Effector CD4-positive, alpha-beta T cell (primary cell): ENCODE measurements around the gene ZMPSTE24.

ENCODE experiments used
- DNase-seq: peaks from one replicate; pipeline ENCODE4 v3.0.0-alpha.2; 2020

Gene ZMPSTE24

DNA sequence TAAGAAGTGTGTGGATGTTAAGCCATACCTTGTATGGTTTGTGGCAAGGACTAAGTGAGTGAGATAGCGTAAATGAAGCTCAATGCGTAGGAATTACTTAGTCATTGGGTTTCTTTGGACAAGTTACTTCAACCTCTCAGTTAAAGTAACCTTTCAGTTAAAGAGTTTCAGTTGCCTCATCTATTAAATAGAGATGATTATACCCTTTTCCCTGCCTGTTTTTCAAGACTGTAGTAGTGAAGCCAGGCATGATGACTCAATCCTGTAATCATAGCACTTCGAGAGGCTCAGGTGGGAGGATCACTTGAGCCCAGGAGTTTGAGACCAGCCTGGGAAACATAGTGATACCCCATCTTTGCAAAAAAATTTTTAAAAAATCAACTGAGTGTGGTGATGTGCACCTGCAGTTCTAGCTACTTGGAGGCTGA, 6.3 kb downstream of the ZMPSTE24 start:
- no peak for DNase-seq

DNA sequence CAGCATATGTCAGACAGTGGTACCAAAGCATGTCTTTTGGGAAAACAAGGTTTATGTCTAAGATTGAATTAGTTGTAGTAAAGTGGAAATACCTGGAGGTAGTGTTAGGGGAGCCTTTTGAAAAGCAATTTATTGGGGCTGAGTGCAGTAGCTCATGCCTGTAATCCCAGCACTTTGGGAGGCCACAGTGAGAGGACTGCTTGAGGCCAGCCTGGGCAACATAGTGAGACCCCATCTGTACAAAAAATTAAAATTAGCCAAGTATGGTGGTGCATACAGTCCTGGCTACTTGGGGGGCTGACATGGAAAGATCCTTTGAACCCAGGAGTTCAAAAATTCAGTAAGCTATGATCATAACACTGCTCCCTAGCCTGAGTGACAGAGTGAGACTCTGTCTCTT, 7.3 kb downstream of the ZMPSTE24 start:
- DNase-seq: no peak

DNA sequence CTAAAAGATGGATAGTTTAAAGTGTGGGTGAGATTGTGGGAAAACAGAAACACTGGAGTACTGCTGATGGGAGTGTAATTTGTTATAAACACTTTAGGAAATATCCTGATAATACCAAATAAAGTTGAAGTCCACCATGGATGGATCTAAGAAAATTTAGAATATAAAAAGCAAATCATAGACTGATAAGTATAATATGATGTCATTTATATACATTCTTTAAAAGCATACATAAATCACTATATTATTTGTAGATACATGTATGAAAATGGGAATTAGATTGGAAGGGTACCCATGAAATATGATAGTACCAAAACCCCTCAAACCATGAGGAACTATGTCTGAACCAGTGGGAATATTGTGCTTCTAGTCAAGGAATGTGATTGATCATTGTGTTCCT, 7.9 kb downstream of the ZMPSTE24 start:
- DNase-seq: no peak

DNA sequence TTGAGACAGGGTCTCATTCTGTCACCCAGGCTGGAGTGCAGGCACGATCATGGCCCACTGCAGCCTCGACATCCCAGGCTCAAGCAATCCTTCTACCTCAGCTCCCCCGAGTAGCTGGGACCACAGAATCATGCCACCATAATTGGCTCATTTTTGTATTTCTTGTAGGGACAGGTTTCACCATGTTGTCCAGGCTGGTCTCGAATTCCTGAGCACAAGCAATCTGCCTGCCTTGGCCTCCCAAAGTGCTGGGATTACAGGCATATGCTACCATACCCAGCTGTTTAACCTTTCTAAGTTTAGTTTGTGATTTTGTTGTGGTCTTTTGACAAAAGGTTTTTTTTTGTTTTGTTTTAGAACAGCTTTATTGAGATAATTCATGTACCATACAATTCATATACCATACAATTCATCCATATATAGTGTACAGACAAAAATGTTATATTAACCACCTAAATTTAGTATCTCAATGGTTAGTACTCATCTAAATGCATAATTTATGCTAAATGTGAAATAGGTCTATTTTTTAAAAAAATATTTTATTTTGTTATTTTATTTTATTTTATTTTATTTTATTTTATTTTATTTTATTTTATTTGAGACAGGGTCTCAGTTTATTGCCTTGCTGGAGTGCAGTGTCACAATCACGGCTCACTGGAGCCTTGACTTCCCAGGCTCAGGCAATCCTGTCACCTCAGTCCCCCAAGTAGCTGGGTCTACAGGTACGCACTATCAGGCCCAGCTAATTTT, 8.9 kb downstream of the ZMPSTE24 start:
- DNase-seq: no peak

DNA sequence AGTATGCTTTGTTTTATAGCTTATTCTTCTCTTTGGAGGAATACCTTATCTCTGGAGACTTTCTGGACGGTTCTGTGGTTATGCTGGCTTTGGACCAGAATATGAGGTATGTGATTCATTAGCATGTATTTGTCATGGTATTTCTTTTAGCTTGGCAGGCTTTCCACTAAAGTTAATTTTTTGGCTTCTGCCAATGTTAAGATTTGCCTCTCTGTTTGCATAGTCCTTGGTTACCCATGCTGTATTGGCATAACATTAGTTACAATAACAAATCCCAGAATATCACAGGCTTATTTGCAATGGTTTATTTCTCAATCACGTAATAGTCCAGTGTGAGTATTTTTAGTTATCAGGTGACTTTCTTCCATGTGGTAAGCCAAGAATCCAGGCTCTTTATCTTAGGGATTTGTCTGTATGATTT, 9.7 kb downstream of the ZMPSTE24 start:
- DNase-seq: no peak

DNA sequence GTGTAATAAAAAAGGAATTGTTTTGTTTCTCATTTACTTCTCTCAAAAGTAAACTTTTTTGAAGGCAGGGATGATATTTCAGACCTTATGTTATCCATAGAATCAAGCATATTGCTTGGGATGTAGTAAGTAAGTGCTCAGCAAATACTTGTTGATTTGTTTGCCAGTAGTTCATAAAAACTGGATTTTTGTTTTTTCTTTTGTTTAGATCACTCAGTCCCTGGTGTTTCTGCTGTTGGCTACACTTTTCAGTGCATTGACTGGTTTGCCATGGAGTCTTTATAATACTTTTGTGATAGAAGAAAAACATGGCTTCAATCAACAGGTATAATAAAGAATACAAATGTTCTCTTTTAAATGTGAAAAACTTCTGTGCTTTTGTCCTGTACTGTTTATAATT, 10.2 kb downstream of the ZMPSTE24 start:
- no peak for DNase-seq

DNA sequence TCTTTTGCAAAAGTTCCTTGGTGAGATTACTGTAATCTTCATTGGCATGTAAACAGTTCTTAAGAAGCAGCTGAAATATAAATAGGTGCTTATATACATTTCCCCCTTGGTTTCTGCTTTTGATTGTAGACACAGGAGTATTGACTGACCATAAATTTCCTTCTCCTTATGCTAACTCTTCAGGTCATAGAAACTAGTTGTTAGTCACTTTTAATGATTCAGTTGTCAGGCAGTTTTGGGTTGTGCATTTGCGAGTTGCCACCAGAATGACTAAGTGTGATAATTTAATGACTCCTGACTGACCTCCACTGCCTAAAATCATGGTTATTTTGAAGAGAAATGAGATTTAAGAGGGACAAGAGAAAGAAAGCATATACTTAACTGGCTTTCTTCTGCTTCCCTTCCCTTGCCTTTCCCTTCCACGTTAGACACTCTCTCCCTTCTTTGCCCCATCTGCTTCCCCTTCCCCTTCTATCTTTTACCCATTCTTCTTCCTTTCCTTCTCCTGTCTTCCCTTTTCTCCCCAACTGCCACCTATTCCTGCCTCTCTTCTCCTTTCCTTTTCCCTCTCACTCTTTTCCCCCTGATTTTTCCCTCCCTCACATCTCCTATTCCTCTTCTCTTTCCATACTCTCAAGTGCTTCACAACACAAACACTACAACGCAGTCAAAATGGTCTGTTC, 12.3 kb downstream of the ZMPSTE24 start:
- no peak for DNase-seq

DNA sequence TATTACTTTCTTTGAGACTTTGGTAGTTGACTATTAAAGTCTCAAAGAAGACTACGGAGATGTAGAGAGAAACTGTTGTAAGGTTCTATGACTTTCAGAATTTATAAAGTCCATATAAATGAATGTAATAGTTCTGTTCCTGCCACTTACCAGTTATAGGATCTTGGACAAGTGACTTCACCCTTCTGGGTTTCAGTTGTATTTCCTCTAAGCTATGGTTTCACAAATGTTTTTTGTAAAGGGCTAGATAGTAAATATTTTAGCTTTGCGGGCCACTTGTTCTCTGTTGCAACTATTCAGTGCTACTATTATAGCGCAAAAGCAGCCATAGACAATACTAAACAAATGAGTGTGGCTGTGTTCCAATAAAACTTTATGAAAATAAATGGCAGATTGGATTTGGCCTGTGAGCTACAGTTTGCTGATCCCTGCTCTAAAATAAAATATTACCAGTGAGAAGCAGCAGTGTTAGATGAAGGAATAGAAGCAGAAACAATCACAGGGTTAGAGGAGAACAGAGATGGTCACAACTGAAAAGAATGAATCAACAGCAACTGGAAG, 14.7 kb downstream of the ZMPSTE24 start:
- DNase-seq: no peak

DNA sequence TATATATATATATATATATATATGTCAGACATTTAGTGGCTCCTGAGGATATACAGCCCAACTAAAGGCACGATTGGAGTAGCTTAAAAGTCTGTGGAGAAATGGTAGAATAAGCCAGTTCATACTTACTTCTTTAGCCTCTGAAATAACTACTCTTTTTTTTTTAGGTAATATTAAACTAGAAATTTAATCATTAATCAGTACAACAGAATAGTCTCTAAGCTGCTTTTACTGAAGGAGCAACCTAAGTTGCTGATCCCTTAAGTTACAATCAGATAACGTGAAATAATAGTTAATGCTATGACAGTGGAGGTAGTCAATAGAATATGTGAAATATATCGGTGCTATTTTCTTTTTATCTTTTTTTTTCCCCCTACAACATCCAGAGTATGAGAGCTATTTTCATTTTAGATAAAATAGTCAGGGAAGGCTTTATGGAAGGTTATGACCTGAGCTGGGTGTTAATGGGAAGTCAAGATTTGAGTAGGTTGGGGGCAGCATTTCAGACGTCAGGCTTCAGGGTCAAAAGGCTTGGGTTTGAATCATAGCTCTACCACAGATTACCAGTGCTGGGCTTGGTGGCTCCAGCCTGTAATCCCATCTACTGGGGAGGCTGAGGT, 15.6 kb downstream of the ZMPSTE24 start:
- no peak for DNase-seq

DNA sequence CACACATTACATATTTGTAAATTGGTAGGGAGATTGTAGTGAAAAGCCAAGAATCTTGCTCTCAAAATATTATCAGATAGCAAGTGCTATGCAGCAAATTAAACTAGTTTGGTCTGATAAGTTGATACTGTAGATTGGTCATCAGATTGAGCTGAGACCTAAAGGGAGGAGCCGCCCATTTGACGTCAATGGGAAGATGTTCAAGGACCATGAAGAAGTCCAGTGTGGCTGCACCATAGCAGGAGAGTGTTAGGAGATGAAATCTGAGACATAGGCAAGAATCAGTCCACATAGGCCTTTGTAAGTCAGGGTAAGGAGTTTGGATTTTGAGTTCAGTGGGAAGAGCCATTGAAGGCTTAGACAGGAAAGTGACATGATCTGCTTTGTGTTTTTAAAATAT, 16.3 kb downstream of the ZMPSTE24 start:
- DNase-seq: no peak

DNA sequence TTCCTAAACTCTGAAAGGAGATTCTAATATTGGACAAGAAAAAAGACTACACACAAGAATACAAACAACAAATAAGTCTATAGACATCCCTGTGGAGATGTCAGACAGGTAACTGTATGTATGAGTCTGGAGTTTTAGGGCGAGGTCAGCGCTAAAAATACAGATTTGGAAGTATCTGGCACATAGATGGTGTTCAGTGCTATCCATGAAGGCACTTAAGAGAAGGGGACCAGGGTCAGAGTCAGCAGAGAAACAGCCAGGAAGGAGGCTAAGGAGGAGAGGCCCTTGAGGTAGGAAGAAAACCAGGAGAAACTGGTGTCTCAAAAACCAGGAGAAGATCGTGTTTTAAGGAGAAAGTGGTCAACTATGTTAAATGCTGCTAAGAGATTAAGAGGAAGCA, 18.1 kb downstream of the ZMPSTE24 start:
- DNase-seq: no peak

DNA sequence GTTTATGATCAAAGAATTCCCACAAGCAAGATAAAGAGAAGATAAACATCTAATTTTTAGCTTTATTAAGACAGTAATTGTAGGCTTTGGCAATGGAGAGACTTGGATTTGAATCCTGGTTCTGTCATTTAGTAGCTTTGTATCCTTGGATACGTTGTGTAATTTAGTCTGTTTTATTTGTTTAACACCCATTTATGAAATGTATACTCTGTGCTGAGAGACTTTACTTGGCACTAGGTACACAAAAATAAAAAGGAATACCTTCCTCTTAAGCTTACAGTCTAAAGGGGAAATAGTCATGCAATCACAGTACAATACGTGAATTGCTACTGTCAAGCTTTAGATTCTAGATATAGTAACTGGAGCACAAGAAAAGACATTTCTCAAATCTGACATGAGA, 23.8 kb downstream of the ZMPSTE24 start:
- no peak for DNase-seq

DNA sequence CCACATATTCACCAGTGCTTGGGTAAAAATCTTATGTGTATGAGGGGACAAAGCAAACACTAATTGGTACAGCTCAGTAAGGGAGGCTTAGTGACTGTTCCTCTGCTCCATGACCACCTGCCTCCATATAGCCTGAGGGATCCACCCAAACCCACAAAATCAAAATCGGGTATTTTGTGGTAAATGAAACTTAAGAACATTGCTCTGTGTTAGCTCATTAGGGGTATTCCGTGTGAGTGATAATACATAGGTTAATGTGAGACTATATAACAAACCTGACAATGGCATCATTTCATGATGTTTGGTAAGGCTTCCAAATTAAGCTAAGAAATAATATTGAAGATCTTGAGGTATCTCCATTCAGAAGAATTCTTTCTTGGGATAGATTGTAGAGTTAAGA, 33.3 kb downstream of the ZMPSTE24 start:
- no peak for DNase-seq

DNA sequence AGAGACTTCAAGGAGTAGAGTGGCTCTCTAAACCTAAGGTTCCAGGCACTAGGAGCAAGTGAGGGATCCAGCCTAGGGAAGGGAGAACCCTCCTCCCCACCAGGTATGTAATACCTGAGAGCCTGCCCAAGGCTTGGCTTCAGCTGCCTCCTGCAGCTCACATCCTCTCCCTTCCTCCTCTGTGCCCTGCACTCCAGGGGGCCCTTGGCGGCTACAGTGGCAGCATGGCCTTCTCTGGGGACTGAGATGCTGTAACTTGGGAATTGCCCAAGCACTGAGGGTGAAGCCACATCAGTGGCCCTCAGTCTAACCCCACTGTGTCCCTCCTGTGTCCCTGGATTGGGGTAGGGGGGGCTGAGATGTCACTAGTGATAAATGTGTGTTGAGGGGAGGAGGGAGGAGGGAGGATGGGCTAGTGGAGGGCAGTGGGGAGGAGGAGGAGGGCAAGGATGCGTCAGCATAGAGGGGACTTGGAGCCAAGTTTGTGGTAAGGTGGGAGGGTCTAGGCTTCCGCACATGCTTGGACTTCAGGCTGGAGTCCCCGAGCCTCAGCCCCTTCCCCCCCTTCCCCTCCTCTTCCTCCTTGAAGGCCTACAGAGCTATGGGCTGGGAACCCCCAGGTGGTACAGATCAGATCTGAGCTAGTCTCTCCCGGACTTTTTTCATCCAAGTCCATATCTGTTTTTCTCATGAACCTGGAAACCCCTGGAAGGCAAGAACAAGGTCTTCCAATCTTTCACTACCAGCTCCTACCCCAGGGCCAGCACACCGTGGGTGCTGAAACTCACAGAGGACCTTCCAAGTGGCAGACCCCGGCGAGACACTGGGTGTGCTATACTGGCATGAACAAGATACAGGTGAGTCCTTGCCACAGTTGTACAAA, 41.6 kb downstream of the ZMPSTE24 start:
- DNase-seq: no peak

DNA sequence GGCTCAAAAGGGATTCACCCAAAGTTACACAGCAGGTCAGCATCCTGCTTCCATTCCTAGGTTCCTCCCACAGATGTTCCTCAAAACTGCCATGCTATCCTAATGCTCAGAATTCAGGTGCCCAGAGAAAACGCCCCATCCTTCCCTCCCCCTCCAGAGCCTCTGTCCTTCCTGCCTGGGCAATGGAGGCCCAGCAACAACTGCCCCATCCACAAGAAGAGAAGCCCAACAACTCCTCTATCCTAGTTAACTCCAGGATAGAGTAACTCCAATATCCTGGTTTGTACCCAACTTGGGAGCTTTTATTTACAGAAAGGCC, 42.2 kb downstream of the ZMPSTE24 start:
- DNase-seq: no peak

DNA sequence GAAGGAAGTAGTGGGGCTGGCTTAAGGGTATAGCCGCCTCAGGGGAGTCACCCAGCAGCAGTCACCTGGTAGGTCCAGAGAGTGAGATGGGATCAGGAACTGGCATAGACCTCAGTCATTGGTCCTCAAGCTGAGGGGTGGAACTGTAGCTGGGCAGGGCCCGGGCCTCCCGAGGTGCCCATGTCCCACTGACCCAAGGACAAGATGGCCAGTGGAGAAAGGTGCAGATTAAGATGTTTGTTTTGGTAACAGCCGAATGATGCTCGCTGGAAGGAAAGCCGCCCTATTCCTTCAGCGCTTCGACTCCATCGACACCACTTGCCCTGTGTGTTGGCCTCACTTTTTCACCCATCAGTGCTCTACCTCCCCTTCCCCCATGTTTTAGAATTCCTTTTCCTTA, 42.6 kb downstream of the ZMPSTE24 start:
- no peak for DNase-seq

DNA sequence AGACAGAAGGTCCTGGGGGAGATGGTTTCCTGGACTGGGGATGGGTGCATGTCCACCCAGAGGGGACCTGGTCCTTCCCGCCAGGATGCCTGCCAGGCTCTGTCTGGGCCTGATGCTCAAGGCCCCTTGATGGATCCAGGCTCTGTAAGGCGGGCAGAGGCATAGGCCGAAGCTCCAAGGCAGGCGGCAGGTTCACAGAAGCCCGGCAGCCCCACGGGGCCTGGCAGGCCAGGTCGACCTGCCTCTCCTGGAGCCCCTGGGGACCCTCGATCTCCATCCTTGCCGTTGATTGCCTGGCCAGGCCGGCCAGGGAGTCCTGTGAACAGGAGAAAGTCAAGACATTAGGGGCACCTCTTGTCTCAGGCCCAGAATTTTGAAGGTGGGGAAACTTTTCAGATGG, 43.0 kb downstream of the ZMPSTE24 start:
- DNase-seq: no peak

DNA sequence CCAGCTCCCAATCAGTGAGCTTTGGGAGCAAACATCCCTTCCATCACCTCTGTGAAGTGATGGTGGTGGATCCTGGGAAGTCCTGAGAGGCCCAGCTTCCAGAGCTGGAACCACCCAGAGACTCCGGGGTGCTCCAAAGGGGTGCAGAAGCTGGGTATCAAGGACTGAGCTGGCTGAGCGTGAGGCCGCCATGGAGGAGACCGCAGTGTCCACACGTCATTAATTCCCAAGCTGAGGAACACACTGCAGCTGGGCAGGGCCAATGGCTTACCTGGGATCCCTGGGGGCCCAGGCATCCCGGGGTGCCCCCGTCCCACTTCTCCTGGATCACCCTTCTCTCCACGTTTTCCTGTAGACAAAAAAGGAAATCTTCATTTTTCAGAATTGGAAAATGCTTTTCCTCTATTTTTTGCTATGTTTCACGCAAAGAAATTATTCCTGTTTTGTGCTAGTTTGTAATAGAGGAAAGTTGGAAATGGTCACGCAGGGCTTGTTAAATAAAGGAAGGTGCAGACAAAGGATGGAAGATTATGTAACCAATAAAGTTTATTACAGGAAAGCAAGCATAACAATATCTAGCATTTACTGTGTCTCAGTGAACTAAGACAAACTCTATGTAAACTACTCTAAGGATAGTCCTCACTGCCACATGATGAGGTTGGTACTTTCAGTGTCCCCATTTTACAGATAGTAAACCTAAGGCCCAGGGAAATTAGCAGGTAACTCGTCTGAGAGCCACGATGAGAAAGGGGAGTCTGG, 43.7 kb downstream of the ZMPSTE24 start:
- no peak for DNase-seq

DNA sequence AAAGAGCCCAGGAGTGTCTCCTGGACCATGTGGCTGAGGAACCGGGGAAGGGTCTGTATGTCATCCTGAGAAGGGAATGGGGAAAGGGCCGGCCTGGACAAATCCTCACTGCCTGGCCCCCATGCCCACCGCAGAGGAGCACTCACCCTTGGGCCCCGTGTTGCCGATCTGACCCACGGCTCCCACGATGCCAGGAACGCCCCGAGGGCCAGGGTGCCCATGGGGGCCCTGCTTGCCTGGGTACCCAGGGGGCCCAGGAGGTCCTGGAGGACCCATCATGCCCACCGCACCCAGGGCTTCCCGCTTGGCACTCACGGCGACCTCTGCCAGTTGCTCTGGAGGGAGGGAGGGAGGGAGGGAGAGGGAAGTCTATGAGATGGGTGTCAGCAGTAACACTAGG, 44.4 kb downstream of the ZMPSTE24 start:
- no peak for DNase-seq

DNA sequence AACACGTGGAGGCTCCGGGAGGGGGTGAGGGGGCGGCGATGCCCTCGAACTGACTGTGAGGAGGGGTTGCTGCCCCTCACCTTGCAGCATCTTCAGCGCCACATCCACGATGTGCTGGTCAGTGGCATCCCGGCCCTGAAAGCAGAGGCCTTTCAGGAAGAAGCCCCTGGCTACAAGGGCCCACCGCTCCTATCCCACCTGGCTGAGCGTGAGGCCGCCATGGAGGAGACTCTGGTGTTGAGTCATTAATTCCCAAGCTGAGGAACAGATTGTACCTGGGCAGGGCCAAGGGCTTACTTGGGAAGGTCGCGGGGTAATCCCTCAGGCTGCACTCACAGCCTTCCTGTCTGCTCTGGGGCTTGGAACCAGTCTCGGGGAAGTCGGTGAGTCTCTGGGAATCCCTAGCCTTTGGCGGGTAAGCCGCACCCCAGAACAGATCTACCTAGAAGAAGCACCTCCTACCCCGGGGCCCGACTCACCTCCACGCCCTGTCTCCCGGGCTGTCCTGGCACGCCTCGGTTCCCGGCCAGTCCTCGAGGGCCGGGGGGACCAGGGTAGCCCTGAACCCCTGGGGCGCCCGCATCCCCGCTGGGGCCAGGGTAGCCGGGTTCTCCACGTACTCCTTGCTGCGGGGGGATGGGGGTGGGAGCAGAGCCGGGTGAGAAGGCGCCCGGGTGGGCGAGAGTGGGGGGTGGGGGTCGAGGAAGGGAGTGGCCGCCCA, 45.2 kb downstream of the ZMPSTE24 start:
- no peak for DNase-seq

DNA sequence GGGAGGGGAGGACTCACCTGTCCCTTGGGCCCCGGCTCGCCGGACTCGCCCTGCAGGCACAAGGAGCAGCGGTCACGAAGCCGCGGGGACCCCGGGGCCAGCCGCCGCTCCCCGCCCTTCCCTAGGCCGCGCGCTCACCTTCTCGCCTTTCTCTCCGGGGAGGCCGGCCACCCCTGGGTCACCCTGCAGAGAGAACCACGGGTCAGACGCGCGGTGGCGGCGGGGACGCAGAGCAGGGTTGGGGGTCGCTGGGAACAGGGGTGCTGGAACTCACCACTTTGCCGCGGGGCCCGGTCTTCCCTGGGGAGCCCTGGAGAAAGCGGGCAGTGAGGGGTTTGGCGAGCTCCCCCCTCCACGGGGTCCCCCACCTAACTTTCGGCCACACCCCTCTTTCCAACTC, 45.8 kb downstream of the ZMPSTE24 start:
- no peak for DNase-seq

DNA sequence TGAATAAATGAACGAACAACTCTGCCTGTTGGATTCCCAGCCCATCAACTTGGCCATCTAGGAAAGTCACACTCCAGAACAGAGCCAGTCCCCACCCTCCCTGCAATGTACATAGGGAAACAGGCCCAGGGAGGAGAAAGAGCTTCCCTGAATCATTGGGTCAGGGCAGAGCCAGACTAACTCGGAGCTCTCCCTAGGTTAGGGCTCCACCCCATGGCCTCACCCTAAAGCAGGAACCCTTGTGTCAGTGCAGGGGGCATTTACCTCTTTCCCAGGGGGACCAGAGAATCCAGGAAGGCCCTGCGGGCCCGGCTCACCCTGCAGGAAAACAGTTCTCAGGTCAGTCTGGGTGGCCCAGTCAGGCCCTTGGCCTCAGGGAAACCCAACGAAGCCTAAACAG, 47.4 kb downstream of the ZMPSTE24 start:
- DNase-seq: no peak
